Prostate gland (tissue), 2 donors: ENCODE data around the gene ZNF609. TPM values are rescaled to one million over a fixed set of nuclear protein-coding genes. Genes with fewer than 3 reads are reported as not detected.

ENCODE experiments used
- DNase-seq: peaks from one replicate; pipeline ENCODE4 v3.0.0-alpha.2; 2019; ENCODE audit warnings: low spot score
- H3K27ac ChIP-seq, 2 donors: fragments of 200-600 bp; sonication (generic); 2 replicates each; pipeline ENCODE4 v1.5.1; 2017 to 2019
- H3K27me3 ChIP-seq: fragments of 200-600 bp; sonication (generic); replicated peaks from 2 replicates; pipeline ENCODE4 v1.5.1; 2019; ENCODE audit not compliant: insufficient read depth
- H3K36me3 ChIP-seq, 2 donors: fragments of 200-600 bp; sonication (generic); 1 replicate in 1 of 2; 2 replicates in 1 of 2; pipeline versions ENCODE4 v1.5.1 to v1.8.1; 2017 to 2019
- H3K4me1 ChIP-seq: fragments of 200-600 bp; sonication (generic); replicated peaks from 2 replicates; pipeline ENCODE4 v1.5.1; 2019
- H3K4me3 ChIP-seq, 2 donors: fragments of 200-600 bp; sonication (generic); 2 replicates each; pipeline ENCODE4 v1.5.1; 2017 to 2019
- H3K9me3 ChIP-seq: fragments of 200-600 bp; sonication (generic); 2 replicates; pipeline ENCODE4 v1.5.1; 2017
- CTCF ChIP-seq, 4 experiments: fragments of 200-600 bp in 2 of 4; fragments of 450-650 bp in 2 of 4; sonication (generic) in 2 of 4; IDR thresholded peaks; 1 replicate in 3 of 4; 2 replicates in 1 of 4; pipeline ENCODE4 v1.5.1; 2016 to 2019; ENCODE audit warnings: antibody characterized with exemption in 4 of 4, mild to moderate bottlenecking in 2 of 4, moderate library complexity in 2 of 4
- POLR2A ChIP-seq: fragments of 450-650 bp; IDR thresholded peaks from one replicate; pipeline ENCODE4 v1.6.1; 2016; ENCODE audit warnings: antibody characterized with exemption, mild to moderate bottlenecking
- POLR2AphosphoS5 ChIP-seq: sonication (generic); formaldehyde crosslinking; IDR thresholded peaks from one replicate; pipeline ENCODE4 v1.6.1; 2017; ENCODE audit warnings: antibody characterized with exemption
- WGBS: methylation state at CpG from one replicate; pipeline ENCODE4 v1.1.5; 2018; 5-methylcytosine and 5-hydroxymethylcytosine counted together
- intact Hi-C: fragments of 100-400 bp; cut with DNase I; formaldehyde crosslinking; loops from one replicate; pipeline ENCODE4 v1.14.2; 2022
- total RNA-seq, 2 donors: library from RNA; depleted of rRNA; stranded (reverse); fragments of >200 nt; gene quantifications; one replicate each; pipeline ENCODE4 v1.1.0, GENCODE V29; 2016

Gene ZNF609
- total RNA-seq, 2 donors from 2014 or later: 29.1 to 45.7 TPM

GRCh38 chr15:64621056-64621455 is 160.7 kb downstream of the ZNF609 start:
- intact Hi-C loops: no loop called here

GRCh38 chr15:64622410-64623260 is 162.3 kb downstream of the ZNF609 start:
- Histone ChIP-seq H3K4me3 (no peak overlapping the region), H3K27me3 (no peaks in the 10 kb centered on the region), H3K9me3 (no peaks in the 10 kb centered on the region), H3K27ac (peak overlapping the region in 1 of 2 donors; percentile 20), H3K4me1 (no peaks in the 10 kb centered on the region), H3K36me3 (no peaks in the 10 kb centered on the region)
- WGBS: 47% methylated on average over 7 of the region's 7 CpGs
- intact Hi-C loops: no loop called here
- no peak for TF ChIP-seq CTCF (IDR thresholded peaks at IDR 0.05)
- no peak for TF ChIP-seq POLR2A
- no peak for TF ChIP-seq POLR2AphosphoS5
- no peak for DNase-seq

More at GRCh38 chr15:64621056-64621455, 160.7 kb downstream of the ZNF609 start:
- Histone ChIP-seq H3K27ac (no peak overlapping the region), H3K9me3 (no peaks in the 10 kb centered on the region), H3K4me1 (no peaks in the 10 kb centered on the region), H3K36me3 (no peaks in the 10 kb centered on the region), H3K4me3 (no peak overlapping the region), H3K27me3 (no peaks in the 10 kb centered on the region)
- 81% methylated on average over 3 of the region's 3 CpGs for WGBS
- DNase-seq: no peak
- TF ChIP-seq POLR2AphosphoS5 (no peak), CTCF (IDR thresholded peaks at IDR 0.05) (no peak)

GRCh38 chr15:64623347-64623996 is 163.1 kb downstream of the ZNF609 start:
- TF ChIP-seq CTCF (IDR thresholded peaks at IDR 0.05): no peak
- no peak for TF ChIP-seq POLR2AphosphoS5
- no peak for TF ChIP-seq POLR2A
- no peak overlapping the region for H3K27ac ChIP-seq
- H3K36me3 ChIP-seq: no peaks in the 10 kb centered on the region
- no peaks in the 10 kb centered on the region for H3K4me1 ChIP-seq
- no peaks in the 10 kb centered on the region for H3K9me3 ChIP-seq
- WGBS: 56% methylated on average over 2 of the region's 2 CpGs
- intact Hi-C loops: no loop called here
- DNase-seq: no peak
- no peaks in the 10 kb centered on the region for H3K27me3 ChIP-seq
- no peak overlapping the region for H3K4me3 ChIP-seq

- intact Hi-C loops: no loop called here
- no peak overlapping the region for H3K4me3 ChIP-seq
- H3K27ac ChIP-seq: no peak overlapping the region
- H3K4me1 ChIP-seq: no peaks in the 10 kb centered on the region
- WGBS: 29% methylated on average over 2 of the region's 2 CpGs
- DNase-seq: no peak
- TF ChIP-seq POLR2AphosphoS5: no peak
- TF ChIP-seq POLR2A: no peak
- TF ChIP-seq CTCF (IDR thresholded peaks at IDR 0.05): no peak
- no peaks in the 10 kb centered on the region for H3K27me3 ChIP-seq
- no peaks in the 10 kb centered on the region for H3K36me3 ChIP-seq
- H3K9me3 ChIP-seq: no peaks in the 10 kb centered on the region
These were observed 163.9 kb downstream of the ZNF609 start for GRCh38 chr15:64624242-64624641.
